Stomach (tissue), 4 donors: ENCODE data around the gene AKAP13.

ENCODE experiments used
- CTCF ChIP-seq, 7 experiments: fragments of 450-650 bp in 4 of 7; fragments of 200-600 bp in 3 of 7; sonication (generic) in 3 of 7; IDR thresholded peaks; one replicate each; pipeline ENCODE4 v1.5.1; 2016 to 2019; ENCODE audit warnings: antibody characterized with exemption in 7 of 7, control low read depth in 2 of 7, mild to moderate bottlenecking in 1 of 7
- POLR2A ChIP-seq, 4 donors: fragments of 450-650 bp; IDR thresholded peaks; one replicate each; pipeline ENCODE4 v1.6.1; 2016; ENCODE audit warnings: antibody characterized with exemption in 4 of 4, control low read depth in 2 of 4, mild to moderate bottlenecking in 1 of 4, moderate library complexity in 1 of 4
- POLR2AphosphoS5 ChIP-seq, 3 donors: sonication (generic); formaldehyde crosslinking; IDR thresholded peaks; one replicate each; pipeline ENCODE4 v1.6.1; 2016; ENCODE audit warnings: antibody characterized with exemption in 3 of 3

DNA sequence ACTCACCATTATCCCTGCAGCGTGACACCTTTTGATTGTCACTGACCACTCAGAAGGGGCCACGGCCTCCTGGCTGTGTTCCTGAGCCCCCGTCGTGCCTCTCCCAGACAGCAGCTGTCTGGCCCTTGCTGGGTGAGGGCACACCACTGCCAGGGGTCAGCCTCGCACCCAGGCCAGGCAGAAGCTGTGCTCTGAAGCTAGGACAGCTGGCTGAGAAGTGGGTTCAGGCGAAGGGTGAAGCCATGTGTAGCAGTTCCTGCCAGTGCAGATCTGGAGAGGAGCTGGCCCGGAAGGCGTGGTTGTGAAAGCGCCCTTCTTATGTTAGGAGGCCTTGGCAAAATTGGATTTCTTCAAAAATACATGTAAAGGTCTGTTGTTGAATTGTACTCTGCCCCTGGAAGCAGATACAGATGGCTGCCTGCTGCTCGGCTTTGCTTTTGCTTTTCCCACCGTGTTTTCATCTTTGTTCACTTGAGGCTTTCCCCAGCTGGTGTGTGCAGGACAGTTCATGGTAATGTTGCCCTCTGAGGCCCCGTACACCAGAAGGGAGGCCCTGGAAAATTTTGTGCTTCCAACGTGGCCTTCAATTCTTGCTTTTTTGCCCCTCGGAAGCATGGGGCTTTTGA is 365.2 kb downstream of the AKAP13 start:
- TF ChIP-seq CTCF (IDR thresholded peaks at IDR 0.05) (no peak), POLR2A (IDR thresholded peaks at IDR 0.05) (no peak), POLR2AphosphoS5 (IDR thresholded peaks at IDR 0.05) (no peak)
